H1 (cell line): ENCODE results near the gene ST6GALNAC3. TPM values are rescaled to one million over a fixed set of nuclear protein-coding genes. Genes with fewer than 3 reads are reported as not detected.

Experiments used
- CTCF ChIA-PET: fragments of 300-600 bp; sonication (Branson Sonifier 250); formaldehyde crosslinking; loops from one replicate; lab custom pipeline; 2021; ENCODE audit not compliant: partially characterized antibody; lab: Charles Lee
- POLR2A ChIA-PET: fragments of 300-600 bp; sonication (Branson Sonifier 250); formaldehyde crosslinking; loops from one replicate; lab custom pipeline; 2021; ENCODE audit warnings: inconsistent platforms; ENCODE audit not compliant: partially characterized antibody; lab: Charles Lee
- DNase-seq, 2 experiments: peaks; one replicate each; pipeline versions ENCODE4 v3.0.0 to v3.0.0-alpha.2; 2010 to 2022; ENCODE audit warnings: low spot score in 2 of 2, low read depth in 1 of 2, mixed read lengths in 1 of 2
- FAIRE-seq: peaks from 2 replicates; lab custom pipeline; 2011; peaks lifted over from hg19 to GRCh38; lab: Jason Lieb, UNC
- H2AFZ ChIP-seq: 2 replicates; pipeline ENCODE4 v1.8.1; 2012; ENCODE audit warnings: low read length, inconsistent platforms
- H2AK5ac ChIP-seq: 2 replicates; pipeline ENCODE4 v1.6.1; 2013; ENCODE audit warnings: low read depth, low read length
- H2BK120ac ChIP-seq: replicated peaks from 2 replicates; pipeline ENCODE3; 2013; ENCODE audit warnings: low read depth, low read length, inconsistent platforms
- H2BK12ac ChIP-seq: 2 replicates; pipeline ENCODE4 v1.6.1; 2013; ENCODE audit warnings: low read depth, low read length
- H2BK15ac ChIP-seq: 2 replicates; pipeline ENCODE4 v1.6.1; 2013; ENCODE audit warnings: low read length
- H2BK20ac ChIP-seq: 2 replicates; pipeline ENCODE4 v1.6.1; 2013; ENCODE audit warnings: low read length
- H2BK5ac ChIP-seq: 2 replicates; pipeline ENCODE4 v1.6.1; 2013; ENCODE audit warnings: low read depth, low read length
- H3K14ac ChIP-seq: 2 replicates; pipeline ENCODE4 v1.6.1; 2013; ENCODE audit warnings: inconsistent platforms; ENCODE audit not compliant: insufficient read length
- H3K18ac ChIP-seq: 2 replicates; pipeline ENCODE4 v1.6.1; 2013; ENCODE audit warnings: low read length; ENCODE audit errors: extremely low read depth
- H3K23ac ChIP-seq: 2 replicates; pipeline ENCODE4 v1.6.1; 2013; ENCODE audit warnings: inconsistent platforms; ENCODE audit not compliant: insufficient read length
- H3K23me2 ChIP-seq: 2 replicates; pipeline ENCODE4 v1.6.1; 2013; ENCODE audit warnings: low read depth, low read length
- H3K27ac ChIP-seq: 2 replicates; pipeline ENCODE4 v1.6.1; 2011; ENCODE audit warnings: low read depth, low read length, inconsistent platforms
- H3K27me3 ChIP-seq, 4 experiments: replicated peaks in 1 of 4; 1 replicate in 1 of 4; 2 replicates in 3 of 4; pipeline versions ENCODE4 v1.6.1 to v1.8.1; 2011 to 2013; ENCODE audit warnings: low read length in 3 of 4, mild to moderate bottlenecking in 3 of 4, inconsistent platforms in 2 of 4, mixed read lengths in 2 of 4, moderate library complexity in 1 of 4; ENCODE audit not compliant: control insufficient read depth in 3 of 4, insufficient read depth in 3 of 4; ENCODE audit errors: extremely low read depth in 1 of 4
- H3K36me3 ChIP-seq, 4 experiments: 2 replicates each; pipeline versions ENCODE4 v1.6.1 to v1.8.1; 2011 to 2013; ENCODE audit warnings: mild to moderate bottlenecking in 4 of 4, low read length in 3 of 4, moderate library complexity in 2 of 4, control low read depth in 1 of 4, inconsistent platforms in 1 of 4; ENCODE audit not compliant: insufficient read depth in 4 of 4, control insufficient read depth in 2 of 4
- H3K4ac ChIP-seq: replicated peaks from 2 replicates; pipeline ENCODE3; 2013; ENCODE audit warnings: low read length, low read depth, mixed read lengths, inconsistent platforms; ENCODE audit not compliant: insufficient read length
- H3K4me1 ChIP-seq, 4 experiments: replicated peaks in 1 of 4; 1 replicate in 1 of 4; 2 replicates in 3 of 4; pipeline versions ENCODE4 v1.6.1 to v1.8.1; 2011 to 2013; ENCODE audit warnings: low read length in 3 of 4, inconsistent platforms in 2 of 4, mixed read lengths in 1 of 4; ENCODE audit not compliant: insufficient read depth in 4 of 4, control insufficient read depth in 3 of 4
- H3K4me2 ChIP-seq, 2 experiments: 2 replicates each; pipeline versions ENCODE4 v1.6.1 to v1.8.1; 2011 to 2013; ENCODE audit warnings: low read depth in 2 of 2, low read length in 2 of 2, control low read depth in 1 of 2, inconsistent platforms in 1 of 2, mild to moderate bottlenecking in 1 of 2; ENCODE audit not compliant: insufficient read depth in 1 of 2
- H3K4me3 ChIP-seq, 4 experiments: fragments of 200-600, 300-600 bp in 1 of 4; sonication (generic), shearing (Covaris generic), sonication (Bioruptor Twin) in 1 of 4; 2 replicates each; pipeline versions ENCODE4 v1.5.1 to v1.8.1; 2011 to 2016; ENCODE audit warnings: low read length in 4 of 4, low read depth in 3 of 4, control low read depth in 2 of 4, inconsistent platforms in 2 of 4, mild to moderate bottlenecking in 2 of 4, mixed read lengths in 1 of 4, moderate library complexity in 1 of 4; ENCODE audit not compliant: insufficient read depth in 2 of 4; ENCODE audit errors: extremely low read depth in 1 of 4
- H3K56ac ChIP-seq: replicated peaks from 2 replicates; pipeline ENCODE3; 2013; ENCODE audit warnings: low read depth, mild to moderate bottlenecking, mixed read lengths, low read length, inconsistent platforms; ENCODE audit not compliant: insufficient read length
- H3K79me1 ChIP-seq: 2 replicates; pipeline ENCODE4 v1.6.1; 2013; ENCODE audit warnings: low read depth, low read length, control low read depth
- H3K79me2 ChIP-seq, 2 experiments: 2 replicates each; pipeline versions ENCODE4 v1.6.1 to v1.8.1; 2012 to 2013; ENCODE audit warnings: low read length in 2 of 2, mild to moderate bottlenecking in 2 of 2, inconsistent platforms in 1 of 2; ENCODE audit not compliant: insufficient read depth in 2 of 2, control insufficient read depth in 1 of 2
- H3K9ac ChIP-seq, 4 experiments: replicated peaks in 1 of 4; 1 replicate in 1 of 4; 2 replicates in 3 of 4; pipeline versions ENCODE4 v1.6.1 to v1.8.1; 2011 to 2013; ENCODE audit warnings: low read depth in 3 of 4, low read length in 3 of 4, control low read depth in 2 of 4, mild to moderate bottlenecking in 2 of 4, moderate library complexity in 2 of 4, inconsistent platforms in 1 of 4; ENCODE audit errors: extremely low read depth in 1 of 4
- H3K9me3 ChIP-seq, 2 experiments: 2 replicates each; pipeline versions ENCODE4 v1.6.1 to v1.8.1; 2012 to 2013; ENCODE audit warnings: mild to moderate bottlenecking in 2 of 2, moderate library complexity in 2 of 2, control low read depth in 1 of 2, inconsistent platforms in 1 of 2, low read depth in 1 of 2, low read length in 1 of 2, mixed read lengths in 1 of 2; ENCODE audit not compliant: insufficient read depth in 2 of 2
- H4K20me1 ChIP-seq, 2 experiments: replicated peaks in 1 of 2; 2 replicates each; pipeline versions ENCODE3 to v1.8.1; 2011 to 2013; ENCODE audit warnings: inconsistent platforms in 2 of 2, low read length in 2 of 2, mild to moderate bottlenecking in 1 of 2; ENCODE audit not compliant: insufficient read depth in 2 of 2, control insufficient read depth in 1 of 2
- H4K5ac ChIP-seq: 2 replicates; pipeline ENCODE4 v1.6.1; 2013; ENCODE audit warnings: low read length, low read depth, mixed read lengths, inconsistent platforms; ENCODE audit not compliant: insufficient read length
- H4K8ac ChIP-seq: 2 replicates; pipeline ENCODE4 v1.8.0; 2013; ENCODE audit warnings: mild to moderate bottlenecking, moderate library complexity, low read length, inconsistent platforms; ENCODE audit not compliant: insufficient read depth; ENCODE audit errors: extremely low read depth
- H4K91ac ChIP-seq: replicated peaks from 2 replicates; pipeline ENCODE3; 2013; ENCODE audit warnings: low read length, mixed read lengths, inconsistent platforms; ENCODE audit not compliant: insufficient read length
- CBX5 ChIP-seq: fragments of 300-800, 300-1000 bp; sonication (generic); IDR thresholded peaks from 2 replicates; pipeline ENCODE4 v1.7.1; 2016; ENCODE audit warnings: antibody characterized with exemption, low read length, low read depth
- CTCF ChIP-seq, 3 experiments: IDR thresholded peaks; 1 replicate in 2 of 3; 2 replicates in 1 of 3; pipeline versions ENCODE4 v1.5.1 to v1.6.1; 2011; ENCODE audit warnings: low read length in 3 of 3, mild to moderate bottlenecking in 3 of 3, inconsistent platforms in 2 of 3, low read depth in 1 of 3, moderate library complexity in 1 of 3; ENCODE audit not compliant: insufficient read depth in 1 of 3; ENCODE audit errors: control extremely low read depth in 1 of 3
- POLR2AphosphoS5 ChIP-seq: IDR thresholded peaks from 2 replicates; pipeline ENCODE4 v1.6.1; 2011; ENCODE audit warnings: low read depth, low read length
- RAD21 ChIP-seq, 2 experiments: IDR thresholded peaks in 1 of 2; conservative IDR thresholded peaks in 1 of 2; 2 replicates each; pipeline ENCODE4 v1.6.1; 2011; ENCODE audit warnings: low read depth in 2 of 2, low read length in 2 of 2, improper control_type of control experiment in 1 of 2, inconsistent platforms in 1 of 2, mild to moderate bottlenecking in 1 of 2, moderate library complexity in 1 of 2
- TAF1 ChIP-seq: IDR thresholded peaks from 2 replicates; pipeline ENCODE4 v1.6.1; 2011; ENCODE audit warnings: mild to moderate bottlenecking, low read depth, low read length
- WGBS, 2 experiments: shearing (Covaris generic) in 1 of 2; methylation state at CpG; one replicate each; pipeline versions ENCODE4 v1.1.6 to v1.1.7; 2013 to 2015; ENCODE audit warnings: low lambda C conversion rate in 2 of 2, mixed read lengths in 2 of 2, inconsistent platforms in 1 of 2, low coverage in 1 of 2, missing lambda C conversion rate in 1 of 2; ENCODE audit not compliant: insufficient replicate concordance in 2 of 2, insufficient coverage in 1 of 2, insufficient read length in 1 of 2; ENCODE audit errors: extremely low coverage in 1 of 2, missing lambda C conversion rate in 1 of 2; 5-methylcytosine and 5-hydroxymethylcytosine counted together
- polyA plus RNA-seq, 7 experiments: library from polyadenylated mRNA; depleted of rRNA in 3 of 7; stranded (reverse) in 5 of 7; unstranded in 2 of 7; fragments of >200 nt in 5 of 7; fragments of 200-250 nt in 2 of 7; gene quantifications; 1 replicate in 5 of 7; 2 replicates in 1 of 7; 4 replicates in 1 of 7; pipeline versions ENCODE4 v1.2.1 to v1.2.3, GENCODE V29; 2011 to 2013; ENCODE audit warnings: missing spikeins in 2 of 7, mixed read lengths in 2 of 7
- total RNA-seq: library from RNA; stranded (reverse); fragmentation: NEBNext Ultra II Directional; extraction: Animal tissue kit (Norgen Biotek cat#: 25700); gene quantifications from 2 replicates; pipeline ENCODE4 v1.2.1, GENCODE V29; 2021

ST6GALNAC3 gene
- total and polyA plus RNA-seq, 2 of the 8 experiments (the other 6 are each of a cell fraction or from before 2014, with no cell fraction given), result 4.9 to 19.0 TPM

DNA sequence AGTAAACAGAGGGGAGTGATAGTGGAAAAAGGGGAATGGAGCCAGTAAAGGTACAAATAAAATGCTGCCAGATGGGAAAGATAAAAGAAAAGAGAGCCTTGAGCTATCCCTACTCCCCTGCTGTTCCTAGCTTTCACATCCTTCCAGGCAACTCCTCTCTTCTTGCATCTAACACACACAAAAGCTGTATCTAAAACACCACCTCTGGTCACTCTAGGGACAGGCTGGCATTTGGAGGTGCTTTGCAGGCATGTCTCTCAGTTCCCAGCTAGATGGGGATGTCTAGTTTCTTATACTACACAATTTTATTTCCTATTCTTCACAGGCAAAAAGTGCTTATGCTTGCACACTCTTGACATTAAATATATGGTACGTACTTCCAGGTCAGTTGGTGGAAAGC is 607.6 kb downstream of the ST6GALNAC3 start:
- no peak overlapping the region for H2BK20ac ChIP-seq
- no peaks in the 10 kb centered on the region; a peak in 1 of 7 replicates for H3K4me1 ChIP-seq
- H3K18ac ChIP-seq, result no peak overlapping the region
- H3K27me3 ChIP-seq, result no peaks in the 10 kb centered on the region; a peak in 1 of 7 replicates
- no peak overlapping the region for H3K4me3 ChIP-seq
- no peak overlapping the region for H4K91ac ChIP-seq
- POLR2A ChIA-PET, result no interaction called here
- H3K27ac ChIP-seq, result no peak overlapping the region
- CTCF ChIA-PET, result interaction anchor here (1.0 to 1.3 kb wide), 2 partner anchors 134 to 462 kb away, joined by 3 read pairs; no protein-coding TSS in a partner anchor
- H3K14ac ChIP-seq, result no peak overlapping the region
- no peak overlapping the region for H2AFZ ChIP-seq
- no peaks in the 10 kb centered on the region for H3K23me2 ChIP-seq
- FAIRE-seq (no peak), DNase-seq (no peak)
- H2BK120ac ChIP-seq, result no peak overlapping the region
- H3K4me2 ChIP-seq, result no peak overlapping the region
- no peak overlapping the region for H2AK5ac ChIP-seq
- H3K79me2 ChIP-seq, result no peaks in the 10 kb centered on the region
- WGBS, 2 experiments, result 100% methylated on average over 1 of the region's 1 CpG; no CpG with 5 or more reads in 1 of the 2 experiments
- no peaks in the 10 kb centered on the region for H3K9me3 ChIP-seq
- H4K5ac ChIP-seq, result no peak overlapping the region
- no peak overlapping the region for H3K9ac ChIP-seq
- TF ChIP-seq RAD21 (IDR thresholded peaks at IDR 0.05 in 1 of 2, conservative IDR thresholded peaks at IDR 0.05 in 1 of 2; ENCODE audit: low read depth in 2 of 2, low read length in 2 of 2), result peak; percentile 26 to 45; a peak in 3 of 4 replicates
- TF ChIP-seq CTCF (IDR thresholded peaks at IDR 0.05; ENCODE audit: control extremely low read depth in 1 of 3, insufficient read depth in 1 of 3, low read depth in 1 of 3, low read length in 3 of 3), result peak in 1 of 3 experiments; percentile 38; a peak in 2 of 4 replicates
- no peak for TF ChIP-seq POLR2AphosphoS5
- TF ChIP-seq CBX5, result no peak
- no peak for TF ChIP-seq TAF1
- no peaks in the 10 kb centered on the region for H3K36me3 ChIP-seq
- no peak overlapping the region for H2BK12ac ChIP-seq
- H4K20me1 ChIP-seq, result no peaks in the 10 kb centered on the region
- no peak overlapping the region for H3K4ac ChIP-seq
- H3K79me1 ChIP-seq, result no peaks in the 10 kb centered on the region
- H3K23ac ChIP-seq, result no peak overlapping the region
- H2BK5ac ChIP-seq, result no peak overlapping the region
- no peak overlapping the region for H4K8ac ChIP-seq
- no peak overlapping the region for H2BK15ac ChIP-seq
- H3K56ac ChIP-seq, result no peak overlapping the region
